Memory B cell (primary cell): ENCODE measurements around the gene ZBTB22.

Experiments
- ATAC-seq: fragments of 150-1000 bp; cut with Tn5 transposase; 2 replicates; pipeline ENCODE4 v1.10.0; 2021; ENCODE audit warnings: low read depth, mild to moderate bottlenecking, moderate library complexity
- DNase-seq, 2 donors: peaks; one replicate each; pipeline ENCODE4 v3.0.0; 2022; ENCODE audit warnings: low spot score in 2 of 2
- H3K27ac Mint-ChIP-seq: one replicate; pipeline ENCODE4 v1.8.0; 2022; ENCODE audit warnings: mild to moderate bottlenecking, moderate library complexity, mixed read lengths
- H3K27me3 Mint-ChIP-seq: one replicate; pipeline ENCODE4 v1.8.0; 2022; ENCODE audit warnings: mixed read lengths
- H3K36me3 Mint-ChIP-seq: one replicate; pipeline ENCODE4 v1.8.0; 2022; ENCODE audit warnings: mild to moderate bottlenecking, mixed read lengths
- H3K4me1 Mint-ChIP-seq: one replicate; pipeline ENCODE4 v1.8.0; 2022; ENCODE audit warnings: mixed read lengths
- H3K4me3 Mint-ChIP-seq: one replicate; pipeline ENCODE4 v1.8.0; 2022; ENCODE audit warnings: mild to moderate bottlenecking, moderate library complexity, mixed read lengths
- H3K9me3 Mint-ChIP-seq: one replicate; pipeline ENCODE4 v1.8.0; 2022; ENCODE audit warnings: mixed read lengths

Gene ZBTB22

GRCh38 chr6:33301877-33302276, 15.7 kb downstream of the ZBTB22 start:
- peaks cover 31% of the 10 kb centered on the region for H3K36me3 Mint-ChIP-seq
- DNase-seq (no peak), ATAC-seq (no peak)
- H3K9me3 Mint-ChIP-seq, result no peaks in the 10 kb centered on the region
- no peak overlapping the region for H3K4me3 Mint-ChIP-seq
- H3K27ac Mint-ChIP-seq, result peak overlapping the region; percentile 46
- H3K4me1 Mint-ChIP-seq, result peaks cover 39% of the 10 kb centered on the region
- H3K27me3 Mint-ChIP-seq, result no peaks in the 10 kb centered on the region

DNA sequence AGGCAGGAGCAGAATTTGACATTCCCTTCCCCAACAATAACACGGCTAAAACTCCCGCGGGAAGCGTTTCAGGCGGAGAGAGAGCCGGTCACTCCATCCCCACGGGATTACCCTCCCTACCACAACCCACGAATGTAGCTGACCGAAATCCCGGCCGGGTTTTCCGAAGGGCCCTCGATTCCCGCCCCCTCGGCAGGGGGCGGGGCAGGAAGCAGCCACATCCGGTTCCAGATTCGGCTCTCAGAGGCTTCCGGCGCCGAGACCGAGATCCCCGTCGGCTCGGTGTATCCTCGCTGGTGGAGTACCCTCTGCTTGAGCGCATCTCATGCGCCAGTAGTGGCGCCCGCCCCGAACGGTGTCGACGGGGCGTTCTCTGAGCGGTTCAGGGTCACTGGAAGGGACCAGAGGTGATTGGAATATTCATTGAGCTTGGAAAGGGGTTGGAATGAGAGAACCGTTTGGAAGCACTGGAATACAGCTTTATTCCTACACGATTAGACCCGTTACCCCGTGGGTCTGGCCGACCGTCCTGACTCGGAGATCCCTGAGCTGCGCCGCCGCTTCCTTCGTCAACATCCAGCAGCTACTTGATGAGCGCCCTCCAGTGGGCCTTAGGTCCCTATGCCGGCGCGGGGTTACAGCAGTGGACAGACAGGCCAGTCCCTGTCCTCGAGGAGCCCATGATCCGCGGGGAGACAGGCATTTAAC, 18.2 kb downstream of the ZBTB22 start:
- Mint-ChIP-seq H3K27me3 (no peaks in the 10 kb centered on the region), H3K27ac (peak overlapping the region; percentile 99), H3K4me1 (peaks cover 26% of the 10 kb centered on the region), H3K4me3 (peak overlapping the region; percentile 100), H3K36me3 (peaks cover 23% of the 10 kb centered on the region), H3K9me3 (no peaks in the 10 kb centered on the region)
- DNase-seq (peak; percentile 80 to 91), ATAC-seq (peak; percentile 81)

- peak in 1 of 2 donors; percentile 52 for DNase-seq
- Mint-ChIP-seq H3K4me1 (peaks cover 27% of the 10 kb centered on the region), H3K27ac (peak within 1 kb of the TSS; percentile 99), H3K27me3 (no peaks in the 10 kb centered on the region), H3K36me3 (peaks cover 25% of the 10 kb centered on the region), H3K9me3 (no peaks in the 10 kb centered on the region), H3K4me3 (peak within 1 kb of the TSS; percentile 100)
- peak; percentile 29 for ATAC-seq
Observed at GRCh38 chr6:33298773-33299236, 18.7 kb downstream of the ZBTB22 start, which contains the start of gene RGL2. TSS of gene RGL2 (minus strand) at chr6:33298942. CDS start at chr6:33298610, 332 bp downstream.

GRCh38 chr6:33297956-33298772, 19.4 kb downstream of the ZBTB22 start:
- Mint-ChIP-seq H3K4me3 (peak overlapping the region; percentile 100), H3K36me3 (peaks cover 22% of the 10 kb centered on the region), H3K27me3 (no peaks in the 10 kb centered on the region), H3K27ac (peak overlapping the region; percentile 99), H3K4me1 (peaks cover 24% of the 10 kb centered on the region), H3K9me3 (no peaks in the 10 kb centered on the region)
- DNase-seq (peak; percentile 48 to 51), ATAC-seq (peak; percentile 26)

DNA sequence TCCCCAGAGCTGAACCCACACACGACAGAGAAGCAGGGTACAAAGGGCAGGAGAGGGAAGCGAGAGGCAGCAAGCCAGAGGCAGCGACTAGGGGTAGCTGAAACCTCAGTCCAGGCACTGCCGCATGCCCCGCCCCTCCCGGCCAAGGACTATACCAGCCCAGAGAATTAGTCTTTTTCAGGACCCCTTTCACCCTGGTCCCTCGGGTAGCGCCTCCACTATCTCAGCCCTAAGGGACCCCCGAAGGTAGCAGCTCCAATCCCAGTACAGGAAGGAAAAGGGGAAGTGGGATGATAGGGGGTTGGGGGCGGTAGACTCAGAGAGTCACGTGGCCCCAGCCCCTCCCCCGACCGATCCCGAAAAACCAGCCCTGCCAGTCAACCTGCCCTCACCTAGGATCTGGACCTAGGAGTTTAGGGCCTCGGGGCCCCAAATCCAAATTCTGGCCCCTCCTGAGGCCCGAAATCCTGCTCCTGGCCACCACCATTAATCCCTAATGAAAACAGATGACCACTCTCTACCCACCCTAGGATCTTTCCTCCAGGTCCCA, 20.1 kb downstream of the ZBTB22 start:
- H3K27me3 Mint-ChIP-seq, result no peaks in the 10 kb centered on the region
- DNase-seq (no peak), ATAC-seq (no peak)
- H3K4me3 Mint-ChIP-seq, result peak overlapping the region; percentile 100
- H3K27ac Mint-ChIP-seq, result peak overlapping the region; percentile 99
- no peaks in the 10 kb centered on the region for H3K9me3 Mint-ChIP-seq
- peaks cover 24% of the 10 kb centered on the region for H3K4me1 Mint-ChIP-seq
- H3K36me3 Mint-ChIP-seq, result peaks cover 27% of the 10 kb centered on the region

DNA sequence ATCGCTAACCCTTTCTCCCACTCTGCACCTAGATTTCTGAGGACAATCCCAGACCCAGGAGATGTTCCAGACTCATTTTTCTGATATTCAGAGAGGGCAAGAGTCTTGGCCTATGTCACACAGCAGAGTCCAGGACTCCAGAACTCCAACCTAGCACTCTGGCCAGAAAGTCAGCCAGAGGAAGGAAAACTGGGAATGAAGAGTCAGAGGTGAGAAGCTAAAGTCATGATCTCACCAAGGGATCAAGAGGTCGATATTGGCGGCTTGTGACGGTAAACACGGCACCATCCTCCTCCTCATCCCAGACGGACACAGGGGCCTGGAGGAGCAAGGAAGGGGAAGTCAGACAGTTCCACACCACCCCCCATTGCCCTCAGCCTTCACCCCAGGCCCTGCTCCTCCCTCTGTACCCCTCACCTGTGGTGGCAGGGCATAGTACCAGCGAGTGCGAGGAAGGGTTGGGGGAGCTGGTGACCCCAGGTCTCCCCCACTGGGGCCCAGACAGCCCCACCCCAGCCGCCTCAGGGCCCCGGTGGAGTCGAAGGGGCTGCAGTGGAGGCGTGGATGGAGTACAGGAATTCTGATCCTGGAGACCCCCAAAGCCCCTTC, 20.6 kb downstream of the ZBTB22 start:
- Mint-ChIP-seq H3K36me3 (peaks cover 28% of the 10 kb centered on the region), H3K27me3 (no peaks in the 10 kb centered on the region), H3K4me3 (peak overlapping the region; percentile 100), H3K9me3 (no peaks in the 10 kb centered on the region), H3K4me1 (peaks cover 24% of the 10 kb centered on the region), H3K27ac (peak overlapping the region; percentile 99)
- no peak for ATAC-seq
- DNase-seq, result no peak

- Mint-ChIP-seq H3K4me3 (no peak overlapping the region), H3K27ac (peak overlapping the region; percentile 68)
Observed at GRCh38 chr6:33295621-33296369, 21.7 kb downstream of the ZBTB22 start.

DNA sequence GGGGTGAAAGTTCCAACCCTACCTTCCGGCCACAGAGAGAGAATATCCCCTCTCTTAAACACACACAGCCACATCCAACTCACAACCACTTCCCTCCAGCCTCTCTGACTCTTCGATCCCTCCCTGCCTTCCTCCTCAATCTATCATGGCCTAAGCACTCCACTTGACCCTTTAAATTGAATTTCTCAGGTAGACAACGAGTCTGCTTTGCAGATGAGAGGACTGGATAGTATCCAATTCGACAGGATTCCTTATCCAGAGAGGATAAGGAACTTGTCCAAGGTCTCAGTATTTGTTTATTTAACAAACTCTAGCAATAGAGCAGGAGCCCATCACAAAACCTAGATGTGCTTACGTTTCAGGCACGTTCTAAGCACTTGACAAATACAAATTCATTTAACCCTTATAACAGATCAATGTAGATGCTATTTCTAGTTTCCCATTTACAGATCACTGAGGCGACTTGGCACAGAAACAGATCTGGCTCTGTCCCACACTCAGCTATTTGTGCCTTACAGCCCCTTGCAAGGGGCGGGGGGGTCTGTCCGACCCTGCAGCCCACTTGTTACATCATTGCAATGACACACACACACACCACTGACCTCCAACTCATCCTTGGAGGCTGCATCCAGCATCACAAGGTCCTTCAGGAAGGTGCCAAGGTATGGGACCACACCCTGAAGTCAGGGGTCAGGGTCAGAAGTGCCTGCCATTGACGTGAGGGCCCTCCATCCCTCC, 23.3 kb downstream of the ZBTB22 start:
- ATAC-seq, result no peak
- H3K4me3 Mint-ChIP-seq, result no peak overlapping the region
- no peaks in the 10 kb centered on the region for H3K9me3 Mint-ChIP-seq
- no peaks in the 10 kb centered on the region for H3K27me3 Mint-ChIP-seq
- H3K27ac Mint-ChIP-seq, result peak overlapping the region; percentile 75
- H3K4me1 Mint-ChIP-seq, result peaks cover 28% of the 10 kb centered on the region
- H3K36me3 Mint-ChIP-seq, result peaks cover 20% of the 10 kb centered on the region
- DNase-seq, result no peak

More at GRCh38 chr6:33295621-33296369, 21.7 kb downstream of the ZBTB22 start:
- DNase-seq (no peak), ATAC-seq (no peak)
- Mint-ChIP-seq H3K36me3 (peaks cover 24% of the 10 kb centered on the region), H3K27me3 (no peaks in the 10 kb centered on the region), H3K9me3 (no peaks in the 10 kb centered on the region), H3K4me1 (peaks cover 24% of the 10 kb centered on the region)

DNA sequence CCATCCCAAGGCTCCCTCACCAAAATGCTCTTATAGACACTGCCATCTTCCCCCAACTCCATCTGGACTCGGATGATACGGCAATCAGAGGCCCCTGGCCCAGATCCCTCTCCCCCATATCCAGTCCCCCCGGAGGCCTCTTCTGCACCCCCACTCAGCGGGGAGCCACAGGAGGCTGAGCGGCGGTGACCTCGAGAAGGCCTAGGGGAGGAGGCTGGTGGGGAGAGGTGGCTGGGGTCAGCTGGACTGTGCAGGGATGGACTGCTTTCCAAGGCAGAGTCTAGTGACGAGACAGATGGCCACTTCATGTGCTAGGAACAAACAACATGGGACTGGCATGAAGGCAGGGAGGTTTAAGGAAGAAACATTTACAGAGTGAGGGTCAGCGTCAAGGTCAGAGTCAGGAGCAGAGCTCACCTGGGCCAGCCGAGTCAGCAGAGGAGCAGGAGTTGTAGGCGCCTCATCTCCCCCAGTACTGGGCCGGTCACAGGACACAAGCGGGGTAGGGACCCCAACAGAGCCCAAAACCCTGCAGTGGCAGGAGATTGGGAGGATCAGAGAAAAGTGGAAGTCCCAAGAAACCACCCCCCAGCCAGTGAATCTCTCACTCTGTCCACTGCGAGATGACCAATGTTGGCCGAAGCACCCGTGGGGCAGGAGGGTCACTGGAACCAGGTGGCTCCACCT, 24.4 kb downstream of the ZBTB22 start:
- H3K27me3 Mint-ChIP-seq, result no peaks in the 10 kb centered on the region
- ATAC-seq, result no peak
- DNase-seq, result no peak
- H3K4me1 Mint-ChIP-seq, result peaks cover 27% of the 10 kb centered on the region
- no peaks in the 10 kb centered on the region for H3K9me3 Mint-ChIP-seq
- H3K4me3 Mint-ChIP-seq, result no peak overlapping the region
- H3K36me3 Mint-ChIP-seq, result peaks cover 20% of the 10 kb centered on the region
- no peak overlapping the region for H3K27ac Mint-ChIP-seq

- H3K27ac Mint-ChIP-seq, result peak overlapping the region; percentile 65
- ATAC-seq (no peak), DNase-seq (no peak)
- peak overlapping the region; percentile 95 for H3K4me3 Mint-ChIP-seq
- H3K36me3 Mint-ChIP-seq, result peaks cover 18% of the 10 kb centered on the region
- no peaks in the 10 kb centered on the region for H3K27me3 Mint-ChIP-seq
- peaks cover 23% of the 10 kb centered on the region for H3K4me1 Mint-ChIP-seq
- no peaks in the 10 kb centered on the region for H3K9me3 Mint-ChIP-seq
Observed at GRCh38 chr6:33290459-33290858, 27.1 kb downstream of the ZBTB22 start.

GRCh38 chr6:33289784-33290315, 27.7 kb downstream of the ZBTB22 start:
- no peak for DNase-seq
- H3K4me1 Mint-ChIP-seq, result peaks cover 22% of the 10 kb centered on the region
- peak; percentile 10 for ATAC-seq
- no peaks in the 10 kb centered on the region for H3K27me3 Mint-ChIP-seq
- peak overlapping the region; percentile 65 for H3K27ac Mint-ChIP-seq
- H3K4me3 Mint-ChIP-seq, result peak overlapping the region; percentile 95
- H3K36me3 Mint-ChIP-seq, result peaks cover 17% of the 10 kb centered on the region
- H3K9me3 Mint-ChIP-seq, result no peaks in the 10 kb centered on the region
